CD4-positive, CD25-positive, alpha-beta regulatory T cell (primary cell): ENCODE measurements around the gene RRP9. TPM values are rescaled to one million over a fixed set of nuclear protein-coding genes. Genes with fewer than 3 reads are reported as not detected.
A peak's percentile ranks its signal among the peaks of the same experiment; 100 is the strongest.

Source experiments
- ATAC-seq, 2 donors: fragments of 150-1000 bp; cut with Tn5 transposase; one replicate each; pipeline ENCODE4 v1.10.0; 2021; ENCODE audit warnings: low read depth in 2 of 2, moderate number of reproducible peaks in 2 of 2, moderate library complexity in 1 of 2
- DNase-seq, 3 donors: peaks; one replicate each; pipeline versions ENCODE4 v3.0.0 to v3.0.0-alpha.2; 2012 to 2022; ENCODE audit warnings: mixed read lengths in 1 of 3
- H3K27ac ChIP-seq: one replicate; pipeline ENCODE4 v1.7.0; 2013; ENCODE audit warnings: mild to moderate bottlenecking, low read length; ENCODE audit not compliant: insufficient read depth, poor library complexity, severe bottlenecking
- H3K27me3 ChIP-seq: one replicate; pipeline ENCODE4 v1.7.0; 2013; ENCODE audit warnings: low read length; ENCODE audit not compliant: control insufficient read depth, insufficient read depth
- H3K36me3 ChIP-seq: one replicate; pipeline ENCODE4 v1.7.0; 2013; ENCODE audit warnings: mild to moderate bottlenecking, low read length, moderate library complexity; ENCODE audit not compliant: control insufficient read depth, insufficient read depth
- H3K4me1 ChIP-seq: 2 replicates; pipeline ENCODE4 v1.7.0; 2013; ENCODE audit warnings: mild to moderate bottlenecking, low read length; ENCODE audit not compliant: insufficient read depth, control insufficient read depth, poor library complexity, severe bottlenecking
- H3K4me3 ChIP-seq: one replicate; pipeline ENCODE4 v1.7.0; 2013; ENCODE audit warnings: low read depth, mild to moderate bottlenecking, low read length, moderate library complexity
- H3K9me3 ChIP-seq, 2 experiments: 1 replicate in 1 of 2; 2 replicates in 1 of 2; pipeline ENCODE4 v1.7.0; 2013; ENCODE audit warnings: low read length in 2 of 2, mild to moderate bottlenecking in 1 of 2, moderate library complexity in 1 of 2; ENCODE audit not compliant: control insufficient read depth in 2 of 2
- H3K27ac Mint-ChIP-seq, 3 donors: one replicate each; pipeline ENCODE4 v1.8.0; 2020 to 2022; ENCODE audit warnings: mild to moderate bottlenecking in 3 of 3, mixed read lengths in 3 of 3, moderate library complexity in 2 of 3
- H3K27me3 Mint-ChIP-seq: one replicate; pipeline ENCODE4 v1.8.0; 2022; ENCODE audit warnings: mild to moderate bottlenecking, mixed read lengths
- H3K36me3 Mint-ChIP-seq: one replicate; pipeline ENCODE4 v1.8.0; 2020; ENCODE audit warnings: mixed read lengths
- H3K4me1 Mint-ChIP-seq, 4 donors: one replicate each; pipeline ENCODE4 v1.8.0; 2020 to 2022; ENCODE audit warnings: mixed read lengths in 4 of 4, mild to moderate bottlenecking in 1 of 4
- H3K4me3 Mint-ChIP-seq, 4 donors: one replicate each; pipeline ENCODE4 v1.8.0; 2020 to 2022; ENCODE audit warnings: mild to moderate bottlenecking in 4 of 4, mixed read lengths in 4 of 4, moderate library complexity in 3 of 4
- H3K9me3 Mint-ChIP-seq, 7 donors: one replicate each; pipeline ENCODE4 v1.8.0; 2020 to 2022; ENCODE audit warnings: mixed read lengths in 7 of 7, mild to moderate bottlenecking in 3 of 7, moderate library complexity in 2 of 7
- polyA plus RNA-seq, 4 donors: library from polyadenylated mRNA; unstranded; fragments of 300-500 nt; fragmentation: Illumina TruSeq; gene quantifications; one replicate each; pipeline ENCODE4 v1.2.3, GENCODE V29; 2021
- total RNA-seq: library from RNA; stranded (reverse); gene quantifications from one replicate; pipeline ENCODE4 v1.2.3, GENCODE V29; 2022

Gene RRP9
- total and polyA plus RNA-seq, 5 donors from 2014 or later, result 11.2 to 25.4 (median 22.2) TPM

- no peaks in the 10 kb centered on the region for H3K9me3 ChIP-seq
Observed at GRCh38 chr3:51949121-51949520, 7.4 kb upstream of the RRP9 start.

GRCh38 chr3:51948016-51948580 is 6.4 kb upstream of the RRP9 start:
- H3K4me1 Mint-ChIP-seq, result peaks cover 0 to 4% (median 2%) of the 10 kb centered on the region in 4 donors
- Histone ChIP-seq H3K36me3 (no peaks in the 10 kb centered on the region), H3K4me3 (no peak overlapping the region), H3K27me3 (no peaks in the 10 kb centered on the region), H3K4me1 (peaks cover 3% of the 10 kb centered on the region), H3K27ac (no peak overlapping the region), H3K9me3 (no peaks in the 10 kb centered on the region)
- H3K36me3 Mint-ChIP-seq, result peaks cover 7% of the 10 kb centered on the region
- H3K27me3 Mint-ChIP-seq, result peaks cover 7% of the 10 kb centered on the region
- H3K4me3 Mint-ChIP-seq, result no peak overlapping the region
- DNase-seq, result no peak
- H3K27ac Mint-ChIP-seq, result no peak overlapping the region
- H3K9me3 Mint-ChIP-seq, result no peaks in the 10 kb centered on the region
- ATAC-seq, result no peak

More at GRCh38 chr3:51949121-51949520, 7.4 kb upstream of the RRP9 start:
- ATAC-seq (no peak), DNase-seq (no peak)
- Mint-ChIP-seq H3K27ac (no peak overlapping the region), H3K4me1 (peaks cover 0 to 4% (median 2%) of the 10 kb centered on the region in 4 donors), H3K4me3 (no peak overlapping the region), H3K27me3 (peaks cover 17% of the 10 kb centered on the region), H3K9me3 (peaks cover 0 to 2% (median 0%) of the 10 kb centered on the region in 7 donors), H3K36me3 (peaks cover 7% of the 10 kb centered on the region)
- Histone ChIP-seq H3K27ac (no peak overlapping the region), H3K27me3 (peaks cover 6% of the 10 kb centered on the region), H3K4me3 (no peak overlapping the region), H3K36me3 (no peaks in the 10 kb centered on the region), H3K4me1 (no peaks in the 10 kb centered on the region)

DNA sequence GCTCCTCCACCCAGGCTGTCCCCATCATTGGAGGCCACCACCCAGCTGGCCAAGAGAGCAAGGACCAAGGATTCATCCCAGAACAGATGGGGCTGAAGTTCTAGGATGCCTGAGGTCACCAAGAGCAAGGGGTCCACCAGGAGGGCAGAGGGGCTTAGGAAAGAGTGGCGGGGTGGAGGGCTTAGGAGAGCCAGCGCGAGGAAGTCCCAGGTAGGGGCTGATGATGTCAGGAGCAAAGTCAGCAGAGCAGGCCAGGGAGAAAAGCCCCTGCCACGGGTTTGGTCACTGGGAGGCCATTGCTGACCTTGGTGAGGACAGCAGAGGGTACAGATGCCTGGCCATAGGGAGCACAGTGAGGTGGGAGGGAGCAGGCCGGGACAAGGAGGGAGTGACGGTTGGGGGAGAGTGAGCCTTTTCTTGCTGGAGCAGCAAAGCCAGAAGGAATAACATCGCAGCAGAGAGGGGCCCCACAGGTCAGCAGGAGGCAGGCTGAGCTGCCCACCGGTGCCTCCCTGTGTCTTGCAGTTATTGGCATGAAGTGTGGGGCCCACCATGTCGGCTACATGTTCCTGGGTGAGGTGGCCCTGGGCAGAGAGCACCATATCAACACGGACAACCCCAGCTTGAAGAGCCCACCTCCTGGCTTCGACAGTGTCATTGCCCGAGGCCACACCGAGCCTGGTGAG is 5.7 kb upstream of the RRP9 start:
- no peak for DNase-seq
- H3K27me3 ChIP-seq, result no peaks in the 10 kb centered on the region
- Mint-ChIP-seq H3K27ac (no peak overlapping the region), H3K27me3 (peaks cover 4% of the 10 kb centered on the region), H3K4me3 (no peak overlapping the region), H3K9me3 (no peaks in the 10 kb centered on the region), H3K36me3 (peaks cover 7% of the 10 kb centered on the region), H3K4me1 (peaks cover 0 to 11% (median 5%) of the 10 kb centered on the region in 4 donors)
- no peak overlapping the region for H3K4me3 ChIP-seq
- H3K4me1 ChIP-seq, result peaks cover 11% of the 10 kb centered on the region
- H3K9me3 ChIP-seq, result no peaks in the 10 kb centered on the region
- no peaks in the 10 kb centered on the region for H3K36me3 ChIP-seq
- H3K27ac ChIP-seq, result no peak overlapping the region
- no peak for ATAC-seq

DNA sequence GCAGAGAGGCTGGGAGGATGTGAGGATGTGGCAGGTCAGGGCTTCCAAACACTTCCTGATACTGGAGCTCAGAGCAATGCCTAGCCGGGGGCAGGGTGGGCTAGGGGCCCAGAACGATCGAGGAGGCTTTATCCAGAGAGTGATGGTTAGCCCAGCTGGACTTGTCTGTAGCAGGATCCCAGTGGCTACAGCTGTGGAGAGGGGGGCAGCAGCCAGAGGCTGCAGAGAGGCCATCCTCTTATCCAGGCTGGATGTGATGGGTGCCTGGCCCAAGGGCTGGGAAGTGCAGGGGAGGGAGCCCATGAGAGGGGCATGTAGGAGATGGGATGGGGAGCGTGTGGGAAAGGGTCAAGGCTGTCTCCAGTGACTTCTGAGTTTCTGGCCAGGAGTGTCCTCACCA is 5.1 kb upstream of the RRP9 start:
- no peak overlapping the region for H3K4me3 ChIP-seq
- H3K4me1 Mint-ChIP-seq, result peaks cover 0 to 16% (median 8%) of the 10 kb centered on the region in 4 donors
- no peaks in the 10 kb centered on the region for H3K9me3 Mint-ChIP-seq
- no peak overlapping the region for H3K4me3 Mint-ChIP-seq
- no peak for ATAC-seq
- no peaks in the 10 kb centered on the region for H3K36me3 ChIP-seq
- H3K27me3 Mint-ChIP-seq, result peaks cover 4% of the 10 kb centered on the region
- H3K27ac ChIP-seq, result no peak overlapping the region
- peaks cover 7% of the 10 kb centered on the region for H3K36me3 Mint-ChIP-seq
- no peaks in the 10 kb centered on the region for H3K9me3 ChIP-seq
- DNase-seq, result no peak
- H3K27me3 ChIP-seq, result no peaks in the 10 kb centered on the region
- H3K27ac Mint-ChIP-seq, result peak overlapping the region in 1 of 3 donors; percentile 75
- H3K4me1 ChIP-seq, result peaks cover 13% of the 10 kb centered on the region

DNA sequence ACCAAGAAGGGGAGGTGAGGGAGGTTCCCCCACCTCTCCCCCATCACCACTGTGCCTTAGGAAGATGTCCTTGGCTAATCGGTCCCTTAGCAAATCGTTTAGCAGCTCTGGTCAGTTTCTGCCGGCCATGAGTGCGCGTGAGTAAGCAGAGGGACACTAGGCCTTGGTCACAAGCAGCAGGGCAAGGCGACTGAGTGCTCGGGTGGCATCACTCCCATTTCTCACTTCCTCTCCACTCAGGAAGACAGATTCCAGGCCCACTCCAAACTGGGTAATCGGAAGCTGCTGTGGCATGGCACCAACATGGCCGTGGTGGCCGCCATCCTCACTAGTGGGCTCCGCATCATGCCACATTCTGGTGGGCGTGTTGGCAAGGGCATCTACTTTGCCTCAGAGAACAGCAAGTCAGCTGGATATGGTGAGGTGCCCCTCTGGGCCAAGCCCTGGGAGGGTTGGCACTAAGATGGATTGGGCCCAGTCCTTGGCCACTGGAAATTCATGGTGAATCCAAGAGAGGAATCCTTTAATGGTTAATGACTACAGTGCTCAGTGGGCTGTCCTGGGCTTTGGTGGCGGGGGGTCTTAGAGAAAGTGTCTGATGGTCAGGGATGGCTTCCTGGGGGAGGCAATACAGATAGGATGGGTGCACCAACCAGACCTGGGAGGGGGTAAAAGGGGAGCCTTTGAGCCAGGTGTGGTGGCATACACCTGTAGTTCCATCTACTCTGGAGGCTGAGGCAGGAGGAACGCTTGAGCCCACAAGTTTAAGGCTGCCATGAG is 4.4 kb upstream of the RRP9 start:
- H3K27me3 ChIP-seq, result no peaks in the 10 kb centered on the region
- no peaks in the 10 kb centered on the region for H3K9me3 Mint-ChIP-seq
- no peak for ATAC-seq
- peak overlapping the region in 1 of 3 donors; percentile 75 for H3K27ac Mint-ChIP-seq
- peaks cover 18% of the 10 kb centered on the region for H3K4me1 ChIP-seq
- H3K27me3 Mint-ChIP-seq, result peaks cover 4% of the 10 kb centered on the region
- peaks cover 7% of the 10 kb centered on the region for H3K36me3 Mint-ChIP-seq
- no peaks in the 10 kb centered on the region for H3K9me3 ChIP-seq
- H3K4me1 Mint-ChIP-seq, result peaks cover 0 to 23% (median 10%) of the 10 kb centered on the region in 4 donors
- DNase-seq, result no peak
- H3K4me3 ChIP-seq, result no peak overlapping the region
- no peaks in the 10 kb centered on the region for H3K36me3 ChIP-seq
- H3K27ac ChIP-seq, result no peak overlapping the region
- H3K4me3 Mint-ChIP-seq, result peak overlapping the region in 1 of 4 donors; percentile 66

DNA sequence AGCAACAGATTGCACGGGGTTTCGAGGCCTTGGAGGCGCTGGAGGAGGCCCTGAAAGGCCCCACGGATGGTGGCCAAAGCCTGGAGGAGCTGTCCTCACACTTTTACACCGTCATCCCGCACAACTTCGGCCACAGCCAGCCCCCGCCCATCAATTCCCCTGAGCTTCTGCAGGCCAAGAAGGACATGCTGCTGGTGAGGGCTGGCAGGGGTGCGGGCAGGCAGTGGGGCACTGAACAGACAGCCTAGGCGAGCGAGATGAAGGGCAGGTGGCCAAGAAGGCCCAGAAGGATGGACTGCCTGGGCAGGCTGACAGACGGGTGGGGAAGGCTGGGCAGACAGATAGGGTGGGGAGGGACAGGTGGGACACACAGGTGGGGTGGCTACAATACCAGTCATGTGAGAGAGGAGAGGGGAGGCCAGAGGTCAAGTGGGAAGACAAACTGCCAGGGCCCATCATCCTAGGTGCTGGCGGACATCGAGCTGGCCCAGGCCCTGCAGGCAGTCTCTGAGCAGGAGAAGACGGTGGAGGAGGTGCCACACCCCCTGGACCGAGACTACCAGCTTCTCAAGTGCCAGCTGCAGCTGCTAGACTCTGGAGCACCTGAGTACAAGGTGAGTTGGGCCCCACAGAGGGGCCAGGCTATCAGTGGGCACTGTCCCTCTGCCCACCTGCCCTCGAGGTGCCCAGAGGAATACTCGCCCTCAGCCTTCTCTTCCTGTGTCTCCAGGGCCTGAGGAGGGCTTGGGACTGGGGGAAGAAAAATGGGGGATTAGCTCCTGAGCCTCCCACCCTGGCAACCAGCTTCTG is 3.5 kb upstream of the RRP9 start:
- no peaks in the 10 kb centered on the region for H3K27me3 ChIP-seq
- Mint-ChIP-seq H3K4me3 (peak overlapping the region in 1 of 4 donors; percentile 66), H3K27ac (no peak overlapping the region), H3K4me1 (peaks cover 0 to 30% (median 18%) of the 10 kb centered on the region in 4 donors), H3K27me3 (peaks cover 4% of the 10 kb centered on the region), H3K9me3 (no peaks in the 10 kb centered on the region), H3K36me3 (peaks cover 7% of the 10 kb centered on the region)
- DNase-seq (no peak), ATAC-seq (no peak)
- no peak overlapping the region for H3K4me3 ChIP-seq
- H3K27ac ChIP-seq, result no peak overlapping the region
- H3K4me1 ChIP-seq, result peaks cover 27% of the 10 kb centered on the region
- H3K9me3 ChIP-seq, result no peaks in the 10 kb centered on the region
- H3K36me3 ChIP-seq, result no peaks in the 10 kb centered on the region

DNA sequence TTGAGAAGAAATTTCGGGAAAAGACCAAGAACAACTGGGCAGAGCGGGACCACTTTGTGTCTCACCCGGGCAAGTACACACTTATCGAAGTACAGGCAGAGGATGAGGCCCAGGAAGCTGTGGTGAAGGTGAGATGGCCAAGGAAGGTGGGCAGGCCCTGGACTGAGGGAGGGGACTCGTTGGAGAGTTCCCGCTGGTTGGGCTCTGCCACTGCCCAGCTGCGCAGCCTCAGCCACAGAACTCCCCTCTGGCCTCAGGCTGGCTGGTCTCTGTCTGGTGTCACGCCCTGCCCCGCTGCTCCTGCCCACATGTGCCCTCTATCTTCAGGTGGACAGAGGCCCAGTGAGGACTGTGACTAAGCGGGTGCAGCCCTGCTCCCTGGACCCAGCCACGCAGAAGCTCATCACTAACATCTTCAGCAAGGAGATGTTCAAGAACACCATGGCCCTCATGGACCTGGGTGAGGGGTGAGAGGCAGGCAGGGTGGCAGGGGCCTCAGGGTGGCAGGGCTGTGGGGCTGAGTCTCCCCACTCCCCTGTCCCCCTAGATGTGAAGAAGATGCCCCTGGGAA is 2.8 kb upstream of the RRP9 start:
- no peak overlapping the region for H3K4me3 ChIP-seq
- no peak overlapping the region for H3K27ac ChIP-seq
- H3K27me3 Mint-ChIP-seq, result peaks cover 4% of the 10 kb centered on the region
- H3K36me3 ChIP-seq, result no peaks in the 10 kb centered on the region
- H3K9me3 Mint-ChIP-seq, result no peaks in the 10 kb centered on the region
- no peaks in the 10 kb centered on the region for H3K27me3 ChIP-seq
- H3K9me3 ChIP-seq, result no peaks in the 10 kb centered on the region
- ATAC-seq (no peak), DNase-seq (no peak)
- peak overlapping the region in 1 of 3 donors; percentile 81 for H3K27ac Mint-ChIP-seq
- H3K4me3 Mint-ChIP-seq, result peak overlapping the region in 1 of 4 donors; percentile 48
- H3K4me1 ChIP-seq, result peaks cover 30% of the 10 kb centered on the region
- peaks cover 7% of the 10 kb centered on the region for H3K36me3 Mint-ChIP-seq
- H3K4me1 Mint-ChIP-seq, result peaks cover 0 to 37% (median 21%) of the 10 kb centered on the region in 4 donors
